Endothelial cell of umbilical vein (primary cell): Measurements from ENCODE around the gene DIP2A. TPM values are rescaled to one million over a fixed set of nuclear protein-coding genes. Genes with fewer than 3 reads are reported as not detected.
A peak's percentile ranks its signal among the peaks of the same experiment; 100 is the strongest.

Source experiments
- BruUV-seq: library from RNA; stranded (reverse); fragments of 400-500 nt; replicated peaks from 2 replicates; lab custom pipeline; 2021; lab: Mats Ljungman, UMichigan
- CTCF ChIA-PET: fragments of 300-600, 350-600 bp; sonication (Branson Sonifier 250); formaldehyde crosslinking; loops from one replicate; lab custom pipeline; 2021; ENCODE audit warnings: antibody characterized with exemption, inconsistent platforms; lab: Charles Lee
- POLR2A ChIA-PET: fragments of 300-600, 350-600 bp; sonication (Branson Sonifier 250); formaldehyde crosslinking; loops from one replicate; lab custom pipeline; 2021; ENCODE audit warnings: antibody characterized with exemption, inconsistent platforms; lab: Charles Lee
- DNase-seq: peaks from one replicate; pipeline ENCODE4 v3.0.0-alpha.2; 2011; ENCODE audit warnings: low read depth, low spot score
- FAIRE-seq: peaks from 2 replicates; lab custom pipeline; 2011; peaks lifted over from hg19 to GRCh38; lab: Jason Lieb, UNC
- H2AFZ ChIP-seq: 2 replicates; pipeline ENCODE4 v1.6.0; 2012; ENCODE audit warnings: low read depth, low read length, control low read depth, inconsistent platforms
- H3K27ac ChIP-seq: 2 replicates; pipeline ENCODE4 v1.5.1; 2011; ENCODE audit warnings: low read depth, mild to moderate bottlenecking, control low read depth, low read length, moderate library complexity; ENCODE audit not compliant: insufficient read depth
- H3K27me3 ChIP-seq, 2 experiments: 2 replicates each; pipeline versions ENCODE4 v1.6.0 to v1.6.1; 2011; ENCODE audit warnings: low read length in 2 of 2, mixed read lengths in 1 of 2; ENCODE audit not compliant: control insufficient read depth in 2 of 2, insufficient read depth in 2 of 2
- H3K36me3 ChIP-seq, 2 experiments: 2 replicates in 1 of 2; 3 replicates in 1 of 2; pipeline ENCODE4 v1.5.1; 2011; ENCODE audit warnings: low read length in 2 of 2, mild to moderate bottlenecking in 1 of 2, moderate library complexity in 1 of 2; ENCODE audit not compliant: control insufficient read depth in 2 of 2, insufficient read depth in 2 of 2; ENCODE audit errors: extremely low read depth in 1 of 2
- H3K4me1 ChIP-seq: 3 replicates; pipeline ENCODE4 v1.5.1; 2011; ENCODE audit warnings: mild to moderate bottlenecking, low read length; ENCODE audit not compliant: control insufficient read depth, insufficient read depth; ENCODE audit errors: extremely low read depth
- H3K4me2 ChIP-seq: 2 replicates; pipeline ENCODE4 v1.6.1; 2011; ENCODE audit warnings: low read length, control low read depth, mixed read lengths; ENCODE audit not compliant: insufficient read depth
- H3K4me3 ChIP-seq, 3 experiments: fragments of 200-600 bp in 1 of 3; sonication (generic), shearing (Covaris generic) in 1 of 3; replicated peaks in 1 of 3; 2 replicates each; pipeline ENCODE4 v1.5.1; 2011 to 2016; ENCODE audit warnings: control low read depth in 3 of 3, low read length in 3 of 3, mild to moderate bottlenecking in 2 of 3, inconsistent platforms in 1 of 3, low read depth in 1 of 3, moderate library complexity in 1 of 3; ENCODE audit not compliant: insufficient read depth in 1 of 3
- H3K79me2 ChIP-seq: 2 replicates; pipeline ENCODE4 v1.6.0; 2012; ENCODE audit warnings: low read length, inconsistent platforms; ENCODE audit not compliant: control insufficient read depth, insufficient read depth
- H3K9ac ChIP-seq: replicated peaks from 2 replicates; pipeline ENCODE3; 2011; ENCODE audit warnings: low read length, control low read depth; ENCODE audit not compliant: insufficient read depth; ENCODE audit errors: extremely low read depth
- H3K9me1 ChIP-seq: replicated peaks from 3 replicates; pipeline ENCODE4 v1.6.0; 2011; ENCODE audit warnings: mild to moderate bottlenecking, low read length; ENCODE audit not compliant: control insufficient read depth, insufficient read depth; ENCODE audit errors: extremely low read depth
- H3K9me3 ChIP-seq: replicated peaks from 2 replicates; pipeline ENCODE4 v1.5.1; 2012; ENCODE audit warnings: low read length, inconsistent platforms; ENCODE audit not compliant: control insufficient read depth, insufficient read depth
- H4K20me1 ChIP-seq: replicated peaks from 2 replicates; pipeline ENCODE3; 2011; ENCODE audit warnings: mild to moderate bottlenecking, low read length; ENCODE audit not compliant: control insufficient read depth, insufficient read depth; ENCODE audit errors: extremely low read depth
- CTCF ChIP-seq, 2 donors: IDR thresholded peaks; 1 replicate in 1 of 2; 2 replicates in 1 of 2; pipeline ENCODE4 v1.5.1; 2011; ENCODE audit warnings: low read length in 2 of 2, mild to moderate bottlenecking in 2 of 2, moderate library complexity in 2 of 2, control low read depth in 1 of 2, inconsistent platforms in 1 of 2, low read depth in 1 of 2; ENCODE audit not compliant: insufficient read depth in 1 of 2; ENCODE audit errors: extremely low read depth in 1 of 2
- EZH2 ChIP-seq: IDR thresholded peaks from 2 replicates; pipeline ENCODE4 v1.6.1; 2012; ENCODE audit warnings: borderline replicate concordance, low read depth, mild to moderate bottlenecking, moderate library complexity, low read length, inconsistent platforms; ENCODE audit not compliant: severe bottlenecking
- FOS ChIP-seq: IDR thresholded peaks from 2 replicates; pipeline ENCODE4 v1.6.1; 2011; ENCODE audit warnings: mild to moderate bottlenecking, low read length, moderate library complexity, borderline replicate concordance; ENCODE audit not compliant: insufficient read depth
- GATA2 ChIP-seq: IDR thresholded peaks from 2 replicates; pipeline ENCODE4 v1.7.0; 2011; ENCODE audit warnings: low read depth, mild to moderate bottlenecking, moderate library complexity, mixed read lengths, low read length; ENCODE audit not compliant: insufficient read length, insufficient read depth
- MAX ChIP-seq: IDR thresholded peaks from 2 replicates; pipeline ENCODE4 v1.6.1; 2011; ENCODE audit not compliant: insufficient read depth, insufficient read length
- POLR2A ChIP-seq: IDR thresholded peaks from 2 replicates; pipeline ENCODE4 v1.6.1; 2012; ENCODE audit warnings: low read depth, mild to moderate bottlenecking, control low read depth, low read length
- POLR2AphosphoS5 ChIP-seq: IDR thresholded peaks from 2 replicates; pipeline ENCODE4 v1.6.1; 2012; ENCODE audit warnings: low read depth, mild to moderate bottlenecking, control low read depth, low read length, moderate library complexity; ENCODE audit not compliant: insufficient read depth
- dilution Hi-C: fragments of 300-500 bp; cut with MboI; formaldehyde crosslinking; loops from one replicate; pipeline ENCODE4 v1.15.0; 2019; ENCODE audit warnings: low sequenced_read_pairs; ENCODE audit not compliant: extremely low pct_ligation_motif_present
- intact Hi-C: fragments of 100-400 bp; cut with micrococcal nuclease; formaldehyde crosslinking; loops from one replicate; pipeline ENCODE4 v1.10.0; 2022
- polyA plus RNA-seq, 4 experiments: library from polyadenylated mRNA; depleted of rRNA in 3 of 4; stranded (reverse) in 3 of 4; unstranded in 1 of 4; fragments of >200 nt; gene quantifications; 2 replicates each; pipeline versions ENCODE4 v1.2.1 to v1.2.3, GENCODE V29; 2011 to 2012; ENCODE audit warnings: missing spikeins in 1 of 4
- total RNA-seq: library from RNA; stranded (reverse); gene quantifications from 2 replicates; pipeline ENCODE4 v1.2.3, GENCODE V29; 2021

DIP2A gene
- total and polyA plus RNA-seq, 2 donors (not counting 3 experiments of a cell fraction or from before 2014, with no cell fraction given), result 34.5 to 62.1 TPM

GRCh38 chr21:46598581-46599572, 140.2 kb downstream of the DIP2A start:
- DNase-seq, result peak; percentile 95
- H3K4me3 ChIP-seq, result no peak overlapping the region
- no peak overlapping the region for H3K9ac ChIP-seq
- peak overlapping the region; percentile 71 for H2AFZ ChIP-seq
- H3K4me2 ChIP-seq, result peak overlapping the region; percentile 41
- ChIA-PET CTCF (interaction anchor here (1.1 to 1.6 kb wide), 2 partner anchors 13 to 37 kb away, joined by 3 to 4 read pairs; partner anchors contain the start of gene PRMT2), POLR2A (no interaction called here)
- H3K27me3 ChIP-seq, result peaks cover 0 to 3% of the 10 kb centered on the region in 2 experiments
- BruUV-seq, result no TSS peak
- H3K36me3 ChIP-seq, result no peaks in the 10 kb centered on the region
- no peaks in the 10 kb centered on the region for H3K9me1 ChIP-seq
- TF ChIP-seq POLR2AphosphoS5 (peak; percentile 17), EZH2 (no peak), POLR2A (no peak), FOS (peak; percentile 10), GATA2 (peak; percentile 64), CTCF (IDR thresholded peaks at IDR 0.05; ENCODE audit: extremely low read depth in 1 of 2, insufficient read depth in 1 of 2, low read depth in 1 of 2, low read length in 2 of 2) (no peak), MAX (peak; percentile 82)
- FAIRE-seq, result peak; percentile 100
- dilution Hi-C loops (no loop called here), intact Hi-C loops (no loop called here)
- no peaks in the 10 kb centered on the region for H3K9me3 ChIP-seq
- H4K20me1 ChIP-seq, result no peaks in the 10 kb centered on the region
- H3K4me1 ChIP-seq, result peaks cover 15% of the 10 kb centered on the region
- H3K79me2 ChIP-seq, result no peaks in the 10 kb centered on the region
- peak overlapping the region; percentile 25 for H3K27ac ChIP-seq
